ENCODE measurements around the gene OR5L1. TPM values are rescaled to one million over a fixed set of nuclear protein-coding genes. Genes with fewer than 3 reads are reported as not detected.

The OR5L1 gene
- not detected for total RNA-seq
- long read RNA-seq = 0 reads

DNA sequence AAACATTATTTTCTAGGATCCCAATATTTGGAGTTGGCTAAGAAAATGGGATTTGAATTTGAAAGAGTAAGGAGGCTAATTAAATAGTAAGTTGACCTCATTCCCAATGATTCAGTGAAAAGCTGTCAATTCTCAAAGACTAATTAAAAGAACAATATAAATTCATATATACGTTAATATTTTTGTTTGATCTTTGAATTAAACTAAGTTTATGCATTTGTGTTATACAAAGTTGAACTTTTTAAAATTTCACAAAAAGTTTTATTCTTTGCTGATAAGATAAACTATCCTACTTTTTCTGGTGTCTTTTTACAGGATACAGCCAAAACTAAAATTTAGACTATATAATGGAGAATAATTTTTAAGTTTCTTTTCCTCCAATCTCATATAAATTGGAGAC lies at the start of gene OR5L1:
OR5L1 (plus strand) TSS at position 301 of the 400 bp plus-strand sequence. CDS start 100 bp downstream, outside the sequence.
- ATAC-seq (no peak), DNase-seq (ENCODE audit: missing footprints) (no peak)
- intact Hi-C loops (cut with DNase I) = no loop called here

DNA sequence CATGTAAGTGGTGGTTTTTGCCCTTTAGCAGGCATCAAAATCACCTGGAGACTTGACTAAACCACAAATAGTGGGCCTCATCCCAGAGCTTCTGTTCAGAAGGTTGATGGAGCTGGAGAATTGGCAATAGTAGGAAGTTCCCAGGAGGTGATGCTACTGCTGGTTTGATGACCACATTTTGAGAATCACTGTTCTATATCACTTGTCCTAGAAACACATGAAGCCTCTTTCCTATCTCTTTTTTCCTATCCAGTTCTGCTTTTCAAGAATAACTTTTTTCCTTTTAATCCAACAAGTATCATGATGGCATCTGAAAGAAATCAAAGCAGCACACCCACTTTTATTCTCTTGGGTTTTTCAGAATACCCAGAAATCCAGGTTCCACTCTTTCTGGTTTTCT lies 38.0 kb upstream of the OR5L1 start, which contains the start of gene OR5D13:
OR5D13 (plus strand) TSS at position 301 of the 400 bp plus-strand sequence; CDS start at position 301, 0 bp downstream.
- intact Hi-C loops (cut with DNase I) = no loop called here
- ATAC-seq (no peak), DNase-seq (ENCODE audit: missing footprints) (no peak)

DNA sequence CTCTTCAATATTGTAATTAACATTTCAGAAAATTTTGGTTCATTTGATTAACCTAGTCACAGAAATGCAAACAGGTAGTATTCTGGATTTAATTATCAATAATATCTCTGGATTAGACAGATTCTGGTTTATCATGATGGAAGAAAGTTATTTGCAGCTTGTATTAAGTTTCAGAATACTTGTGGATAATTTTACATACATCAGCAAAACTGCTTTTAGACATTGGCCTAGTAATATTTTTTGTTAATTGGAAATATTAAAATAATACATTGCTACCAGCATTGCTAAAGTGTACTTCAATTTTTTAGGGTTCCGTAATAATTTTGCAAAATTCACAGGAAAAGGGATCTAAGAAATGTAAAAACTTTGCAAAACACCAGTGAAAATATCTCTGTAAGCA lies 19.6 kb upstream of the OR5L1 start:
- DNase-seq (ENCODE audit: missing footprints) (no peak), ATAC-seq (no peak)
- intact Hi-C loops (cut with DNase I) = no loop called here

DNA sequence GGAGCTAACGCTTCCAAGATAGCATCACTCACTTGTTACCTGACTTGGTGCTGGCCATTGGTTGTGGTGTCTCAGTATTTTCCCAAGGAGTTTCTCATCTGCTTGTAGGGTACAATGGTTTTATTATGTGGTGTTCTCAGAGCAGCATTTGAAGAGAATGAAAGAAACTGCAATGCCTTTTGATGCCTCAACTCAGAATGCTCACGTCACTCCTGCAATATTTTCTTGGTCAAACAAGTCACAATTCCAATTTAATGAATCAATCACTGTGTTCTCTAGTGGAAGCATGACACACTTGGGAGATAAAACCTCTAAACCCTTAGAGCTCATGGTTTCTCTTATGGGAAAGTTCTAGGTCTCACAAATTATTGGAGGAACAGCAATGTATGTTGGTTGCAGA lies 17.8 kb upstream of the OR5L1 start:
- intact Hi-C loops (cut with DNase I) = no loop called here
- ATAC-seq = no peak
- DNase-seq (ENCODE audit: missing footprints) = no peak

DNA sequence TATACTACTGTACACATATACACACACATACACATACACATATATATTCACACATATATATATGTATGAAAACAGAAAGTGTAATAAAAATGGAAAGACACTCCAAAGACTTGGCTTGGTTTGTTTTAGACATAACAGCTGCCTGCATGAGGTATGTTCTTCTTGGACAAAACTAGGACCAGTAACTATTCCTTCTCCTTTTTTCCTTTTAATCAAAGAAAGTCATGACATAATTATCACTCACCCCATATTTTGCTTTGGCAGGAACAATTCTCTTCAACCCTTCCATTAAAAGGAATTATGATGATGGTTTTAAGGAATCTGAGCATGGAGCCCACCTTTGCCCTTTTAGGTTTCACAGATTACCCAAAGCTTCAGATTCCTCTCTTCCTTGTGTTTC lies 15.9 kb upstream of the OR5L1 start, which contains the start of gene OR5D14:
OR5D14 (plus strand) TSS at position 301 of the 400 bp plus-strand sequence; CDS start at position 301, 0 bp downstream.
- intact Hi-C loops (cut with DNase I) = no loop called here
- ATAC-seq (no peak), DNase-seq (ENCODE audit: missing footprints) (no peak)

DNA sequence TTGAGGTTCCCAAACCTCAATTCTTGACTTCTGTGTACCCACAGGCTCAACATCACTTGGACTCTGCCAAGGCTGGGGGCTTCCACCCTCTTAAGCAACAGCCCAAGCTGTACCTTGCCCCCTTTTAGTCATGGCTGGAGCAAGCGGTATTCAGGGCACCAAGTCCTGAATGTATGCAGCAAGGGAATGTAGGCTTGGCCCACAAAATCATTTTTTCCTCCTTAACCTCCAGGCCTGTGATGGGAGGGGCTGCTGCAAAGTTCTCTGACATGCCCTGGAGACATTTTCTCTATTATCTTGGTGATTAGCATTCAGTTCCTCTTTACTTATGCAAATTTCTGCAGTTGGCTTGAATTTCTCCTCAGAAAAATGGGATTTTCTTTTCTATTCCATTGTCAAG lies 4.9 kb upstream of the OR5L1 start:
- no peak for DNase-seq (ENCODE audit: missing footprints)
- ATAC-seq = no peak
- intact Hi-C loops (cut with DNase I) = no loop called here

DNA sequence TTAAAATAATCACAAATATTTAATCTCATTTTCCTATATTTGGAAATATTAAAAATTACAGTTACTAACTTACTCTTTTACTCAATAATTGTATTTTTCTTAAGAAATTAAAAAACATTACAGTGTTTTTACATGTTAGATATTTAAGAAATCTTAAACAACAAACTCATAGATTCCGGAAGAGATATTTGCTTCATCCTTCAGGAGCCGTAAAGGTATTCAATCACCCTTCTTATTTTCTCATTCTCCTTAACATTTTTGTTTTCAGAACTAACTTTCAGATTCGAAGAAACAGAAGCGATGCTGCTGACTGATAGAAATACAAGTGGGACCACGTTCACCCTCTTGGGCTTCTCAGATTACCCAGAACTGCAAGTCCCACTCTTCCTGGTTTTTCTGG lies 8.2 kb downstream of the OR5L1 start, which contains the start of gene OR5D18:
OR5D18 (plus strand) TSS at position 301 of the 400 bp plus-strand sequence; CDS start at position 301, 0 bp downstream.
- no peak for ATAC-seq
- intact Hi-C loops (cut with DNase I) = no loop called here
- no peak for DNase-seq (ENCODE audit: missing footprints)

DNA sequence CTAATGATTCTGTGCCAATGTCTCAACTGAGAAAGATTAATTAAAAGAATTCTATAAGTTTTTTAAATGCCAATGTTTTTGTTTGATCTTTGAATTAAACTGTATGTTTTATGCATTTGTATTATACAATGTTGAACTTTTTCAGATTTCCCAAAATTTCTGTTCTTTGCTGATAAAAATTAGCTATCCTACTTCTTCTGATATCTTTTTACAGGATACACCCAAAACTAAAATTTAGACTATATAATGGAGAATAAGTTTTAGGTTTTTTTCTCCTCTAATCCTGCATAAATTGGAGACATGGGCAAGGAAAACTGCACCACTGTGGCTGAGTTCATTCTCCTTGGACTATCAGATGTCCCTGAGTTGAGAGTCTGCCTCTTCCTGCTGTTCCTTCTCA lies 15.8 kb downstream of the OR5L1 start, which contains the start of gene OR5L2:
OR5L2 (plus strand) TSS at position 301 of the 400 bp plus-strand sequence; CDS start at position 301, 0 bp downstream.
- intact Hi-C loops (cut with DNase I) = no loop called here
- no peak for DNase-seq (ENCODE audit: missing footprints)
- no peak for ATAC-seq

DNA sequence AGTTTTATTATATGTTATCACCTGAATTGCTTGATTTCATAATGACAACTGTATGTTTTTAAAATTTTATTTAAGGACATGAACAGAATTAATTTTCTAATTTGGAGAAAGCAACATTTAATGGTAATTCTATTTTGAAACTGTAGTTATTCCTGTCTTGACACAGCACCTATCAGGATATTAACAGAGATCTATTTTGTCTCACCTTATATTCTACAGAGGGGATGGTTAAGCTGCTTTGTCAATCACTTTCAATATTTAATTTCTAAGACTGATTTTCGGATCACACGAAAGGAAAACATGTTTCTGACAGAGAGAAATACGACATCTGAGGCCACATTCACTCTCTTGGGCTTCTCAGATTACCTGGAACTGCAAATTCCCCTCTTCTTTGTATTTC lies 27.3 kb downstream of the OR5L1 start, which contains the start of gene OR5D16:
OR5D16 (plus strand) TSS at position 301 of the 400 bp plus-strand sequence; CDS start at position 301, 0 bp downstream.
- intact Hi-C loops (cut with DNase I) = no loop called here
- DNase-seq (ENCODE audit: missing footprints) (no peak), ATAC-seq (no peak)

DNA sequence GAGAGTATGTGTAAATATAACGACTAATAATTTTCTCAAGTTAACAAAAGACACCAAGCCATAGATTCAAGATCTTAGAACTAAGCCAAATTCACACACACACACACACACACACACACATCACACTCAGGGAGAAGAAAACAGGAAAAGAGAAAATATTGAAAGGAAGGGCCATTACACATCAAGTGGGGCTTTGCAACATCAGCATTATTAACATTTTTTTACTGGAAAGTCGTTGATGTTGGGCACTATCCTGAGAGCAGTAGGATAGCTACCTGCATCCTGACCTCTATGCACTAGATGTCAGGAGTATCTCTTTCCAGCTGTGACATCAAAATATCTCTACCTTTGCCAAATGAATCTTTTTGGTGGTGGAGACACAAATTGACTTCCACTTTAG lies 36.3 kb downstream of the OR5L1 start:
- DNase-seq (ENCODE audit: missing footprints) (no peak), ATAC-seq (no peak)
- intact Hi-C loops (cut with DNase I) = no loop called here

DNA sequence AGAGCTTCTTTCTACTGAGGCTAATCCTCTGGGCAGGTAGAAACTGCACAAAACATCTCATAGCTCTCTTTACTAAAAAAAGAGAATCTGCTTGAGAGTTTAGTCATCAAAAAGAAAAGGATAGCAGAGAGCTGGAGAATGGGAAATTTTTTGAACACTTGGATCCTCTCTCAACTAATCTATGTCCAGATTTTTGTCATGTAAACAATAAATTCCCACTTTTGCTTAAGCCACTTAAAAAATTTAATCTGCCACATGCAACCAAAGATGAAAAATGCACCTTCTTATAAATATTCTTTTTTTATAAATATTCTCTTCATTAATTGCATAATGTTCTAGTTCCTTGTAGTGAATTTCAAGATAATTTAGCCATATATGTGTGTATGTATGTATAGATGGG lies 37.9 kb downstream of the OR5L1 start:
- intact Hi-C loops (cut with DNase I) = no loop called here

DNA sequence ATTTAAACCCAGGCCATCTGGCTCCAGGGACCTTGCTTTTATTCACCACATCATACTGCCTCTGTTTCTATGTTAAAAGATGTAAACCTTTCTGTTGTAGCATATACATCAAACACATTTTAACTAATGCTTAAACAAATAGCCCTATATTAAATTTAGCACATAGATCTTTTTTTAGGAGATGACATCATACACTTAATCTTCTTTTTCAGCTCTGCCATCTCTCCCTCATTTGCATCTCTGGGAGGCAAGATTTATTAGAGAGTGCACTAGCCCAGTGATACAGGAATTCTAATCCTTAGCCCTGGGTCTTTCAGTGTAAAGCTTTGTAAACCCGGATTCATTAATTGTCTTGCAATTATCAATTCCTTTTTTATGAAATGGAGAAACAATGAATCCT lies 41.0 kb downstream of the OR5L1 start:
- intact Hi-C loops (cut with DNase I) = no loop called here
- no peak for DNase-seq (ENCODE audit: missing footprints)
- no peak for ATAC-seq

More for the DNA sequence above, 37.9 kb downstream of the OR5L1 start:
- ATAC-seq (no peak), DNase-seq (ENCODE audit: missing footprints) (no peak)

DNA sequence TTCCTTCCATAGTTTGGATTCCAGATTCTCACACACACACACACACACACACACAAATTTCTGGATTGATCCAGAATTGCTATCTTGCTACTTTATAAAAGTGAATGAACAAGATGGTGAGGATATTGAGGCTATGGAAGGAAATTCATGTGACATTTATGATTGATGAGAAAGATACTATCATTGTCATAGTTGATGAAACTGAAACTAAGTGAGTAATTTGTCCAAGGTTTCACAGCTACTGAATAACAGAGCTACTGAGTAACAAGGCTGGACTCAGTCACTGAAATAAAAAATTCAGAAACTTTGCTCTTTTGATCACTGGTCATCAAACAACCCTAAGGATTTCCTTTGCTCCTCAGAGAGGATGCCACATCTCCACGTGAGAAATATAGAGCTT lies 43.5 kb downstream of the OR5L1 start:
- intact Hi-C loops (cut with DNase I) = no loop called here
- ATAC-seq (no peak), DNase-seq (ENCODE audit: missing footprints) (no peak)

Other genes with a start within 250 kb of the OR5L1 start
- not detected for gene OR4C16, start 239.2 kb upstream of the OR5L1 start, total RNA-seq
- not detected for gene OR4C11, start 203.7 kb upstream of the OR5L1 start, total RNA-seq
- not detected for gene OR4P4, start 176.3 kb upstream of the OR5L1 start, total RNA-seq
- gene OR4S2, start 163.0 kb upstream of the OR5L1 start, total RNA-seq = not detected
- not detected for gene OR4C6, start 149.2 kb upstream of the OR5L1 start, total RNA-seq
- not detected for gene OR5D13, start 37.9 kb upstream of the OR5L1 start, total RNA-seq
- not detected for gene OR5D14, start 15.8 kb upstream of the OR5L1 start, total RNA-seq
- not detected for gene OR5D18, start 8.3 kb downstream of the OR5L1 start, total RNA-seq
- not detected for gene OR5L2, start 15.9 kb downstream of the OR5L1 start, total RNA-seq
- not detected for gene OR5D16, start 27.4 kb downstream of the OR5L1 start, total RNA-seq
- not detected for gene TRIM51, start 71.9 kb downstream of the OR5L1 start, total RNA-seq
- not detected for gene OR5W2, start 103.2 kb downstream of the OR5L1 start, total RNA-seq
- gene OR5I1, start 125.0 kb downstream of the OR5L1 start, total RNA-seq = not detected
- not detected for gene OR10AG1, start 158.6 kb downstream of the OR5L1 start, total RNA-seq
- not detected for gene OR5F1, start 183.3 kb downstream of the OR5L1 start, total RNA-seq
- gene OR5AS1, start 216.3 kb downstream of the OR5L1 start, total RNA-seq = not detected

Measured in Right ventricle myocardium inferior (tissue), 1 donor.